Measurements from ENCODE around the gene NEURL1. TPM values are rescaled to one million over a fixed set of nuclear protein-coding genes. Genes with fewer than 3 reads are reported as not detected.

The NEURL1 gene
- total RNA-seq, 4 donors from 2014 or later = 40.4 to 51.8 (median 45.8) TPM

GRCh38 chr10:103548581-103549348 is 55.3 kb downstream of the NEURL1 start:
- TF ChIP-seq CTCF (IDR thresholded peaks at IDR 0.05) (no peak), POLR2A (IDR thresholded peaks at IDR 0.05) (no peak)
- DNase-seq = peak in 2 of 3 donors; percentile 65 to 79
- Histone ChIP-seq H3K27ac (peak overlapping the region in 2 of 4 donors; percentile 58 to 67), H3K9me3 (no peaks in the 10 kb centered on the region), H3K36me3 (no peaks in the 10 kb centered on the region), H3K4me1 (peaks cover 0 to 19% (median 0%) of the 10 kb centered on the region in 4 donors), H3K4me3 (no peak overlapping the region), H3K27me3 (no peaks in the 10 kb centered on the region)

GRCh38 chr10:103549349-103549685 is 55.8 kb downstream of the NEURL1 start:
- peak overlapping the region in 2 of 4 donors; percentile 56 to 67 for H3K27ac ChIP-seq
- no peak overlapping the region for H3K4me3 ChIP-seq
- no peaks in the 10 kb centered on the region for H3K9me3 ChIP-seq
- H3K4me1 ChIP-seq = peaks cover 0 to 20% (median 0%) of the 10 kb centered on the region in 4 donors
- no peaks in the 10 kb centered on the region for H3K36me3 ChIP-seq
- DNase-seq = no peak
- H3K27me3 ChIP-seq = no peaks in the 10 kb centered on the region
- no peak for TF ChIP-seq CTCF (IDR thresholded peaks at IDR 0.05)
- TF ChIP-seq POLR2A (IDR thresholded peaks at IDR 0.05) = no peak

GRCh38 chr10:103550229-103550628 is 56.7 kb downstream of the NEURL1 start:
- peak in 1 of 3 donors; percentile 41 for DNase-seq
- H3K4me3 ChIP-seq = no peak overlapping the region
- peaks cover 0 to 22% (median under 1%) of the 10 kb centered on the region in 4 donors for H3K4me1 ChIP-seq
- no peaks in the 10 kb centered on the region for H3K36me3 ChIP-seq
- H3K27me3 ChIP-seq = no peaks in the 10 kb centered on the region
- no peak for TF ChIP-seq CTCF (IDR thresholded peaks at IDR 0.05)
- H3K9me3 ChIP-seq = no peaks in the 10 kb centered on the region
- peak overlapping the region in 2 of 4 donors; percentile 56 to 67 for H3K27ac ChIP-seq

- Histone ChIP-seq H3K4me1 (peaks cover 0 to 26% (median 2%) of the 10 kb centered on the region in 4 donors), H3K27ac (no peak overlapping the region), H3K27me3 (no peaks in the 10 kb centered on the region), H3K36me3 (no peaks in the 10 kb centered on the region), H3K9me3 (no peaks in the 10 kb centered on the region), H3K4me3 (no peak overlapping the region)
- peak in 1 of 3 donors; percentile 32 for DNase-seq
- TF ChIP-seq CTCF (IDR thresholded peaks at IDR 0.05) (no peak), POLR2A (IDR thresholded peaks at IDR 0.05) (no peak)
These were observed 58.4 kb downstream of the NEURL1 start for GRCh38 chr10:103551619-103552602.

- Histone ChIP-seq H3K4me1 (peaks cover 0 to 26% (median 2%) of the 10 kb centered on the region in 4 donors), H3K9me3 (no peaks in the 10 kb centered on the region), H3K36me3 (no peaks in the 10 kb centered on the region), H3K27me3 (no peaks in the 10 kb centered on the region), H3K4me3 (no peak overlapping the region), H3K27ac (no peak overlapping the region)
- TF ChIP-seq POLR2A (IDR thresholded peaks at IDR 0.05) (no peak), CTCF (IDR thresholded peaks at IDR 0.05) (no peak)
- DNase-seq = no peak
These were observed 59.6 kb downstream of the NEURL1 start for GRCh38 chr10:103552856-103553742.

Measured in Peyer's patch (tissue), 4 donors.